Right lobe of liver (tissue), 6 donors: ENCODE measurements around the gene SCN2A. TPM values are rescaled to one million over a fixed set of nuclear protein-coding genes. Genes with fewer than 3 reads are reported as not detected.

Experiments used
- ATAC-seq, 4 donors: fragments of 200-7000 bp; cut with Tn5 transposase; one replicate each; pipeline ENCODE4 v1.9.1; 2020; ENCODE audit warnings: mild to moderate bottlenecking in 4 of 4, moderate library complexity in 4 of 4
- DNase-seq, 3 donors: peaks; one replicate each; pipeline ENCODE4 v3.0.0-alpha.2; 2020
- H3K27ac ChIP-seq, 3 donors: fragments of 200-600 bp; one replicate each; pipeline ENCODE4 v1.8.0; 2022
- H3K27me3 ChIP-seq, 2 donors: fragments of 200-600 bp; one replicate each; pipeline ENCODE4 v1.8.0; 2022
- H3K36me3 ChIP-seq, 4 donors: fragments of 200-600 bp; sonication (generic) in 1 of 4; one replicate each; pipeline versions ENCODE4 v1.5.1 to v1.8.0; 2017 to 2022; ENCODE audit warnings: control low read depth in 1 of 4
- H3K4me1 ChIP-seq, 4 donors: fragments of 200-600 bp; sonication (generic) in 1 of 4; one replicate each; pipeline versions ENCODE4 v1.5.1 to v1.8.0; 2017 to 2022; ENCODE audit warnings: control low read depth in 1 of 4
- H3K4me3 ChIP-seq, 3 donors: fragments of 200-600 bp; one replicate each; pipeline ENCODE4 v1.8.0; 2022
- H3K9me3 ChIP-seq, 4 donors: fragments of 200-600 bp; sonication (generic) in 1 of 4; one replicate each; pipeline versions ENCODE4 v1.5.1 to v1.8.0; 2017 to 2022; ENCODE audit warnings: control low read depth in 1 of 4
- CTCF ChIP-seq, 4 donors: fragments of 200-600 bp in 3 of 4; fragments of 450-650 bp in 1 of 4; IDR thresholded peaks; one replicate each; pipeline versions ENCODE4 v1.5.1 to v1.8.0; 2016 to 2022; ENCODE audit warnings: antibody characterized with exemption in 4 of 4, mild to moderate bottlenecking in 2 of 4
- POLR2A ChIP-seq: fragments of 450-650 bp; IDR thresholded peaks from one replicate; pipeline ENCODE4 v1.6.1; 2017; ENCODE audit warnings: antibody characterized with exemption, mild to moderate bottlenecking
- WGBS: methylation state at CpG from one replicate; pipeline ENCODE4 v1.1.6; 2018; ENCODE audit warnings: low coverage, low lambda C conversion rate; ENCODE audit not compliant: insufficient coverage; ENCODE audit errors: missing lambda C conversion rate; 5-methylcytosine and 5-hydroxymethylcytosine counted together
- intact Hi-C, 2 donors: fragments of 100-400 bp; cut with DNase I; formaldehyde crosslinking; loops; one replicate each; pipeline versions ENCODE4 v1.11.2 to v1.14.1; 2022
- total RNA-seq, 6 experiments: library from RNA; depleted of rRNA in 2 of 6; stranded (reverse); fragments of >200 nt in 2 of 6; fragmentation: NEBNext Ultra II Directional in 3 of 6; extraction: Animal tissue kit (Norgen Biotek cat#: 25700) in 3 of 6; gene quantifications; one replicate each; pipeline versions ENCODE4 v1.1.0 to v1.2.4, GENCODE V29; 2016 to 2023
- donor health status: DM: no; HTN: yes; CAD: no.
- donor health status: DM: no; HTN: no; CAD: no.
- donor health status: DM: no; HTN: no; CAD: no.
- donor health status: DM: no; HTN: yes; CAD: no.
- donor health status: DM: no; HTN: yes; CAD: no.

The SCN2A gene
- total RNA-seq, 6 experiments from 2014 or later, result 0.12 to 0.27 TPM; not detected in 4

GRCh38 chr2:165414187-165414586, 175.0 kb downstream of the SCN2A start:
- H3K9me3 ChIP-seq, result no peaks in the 10 kb centered on the region
- TF ChIP-seq POLR2A (no peak), CTCF (IDR thresholded peaks at IDR 0.05) (no peak)
- H3K36me3 ChIP-seq, result no peaks in the 10 kb centered on the region
- H3K27ac ChIP-seq, result no peak overlapping the region
- no peaks in the 10 kb centered on the region for H3K4me1 ChIP-seq
- H3K4me3 ChIP-seq, result no peak overlapping the region
- H3K27me3 ChIP-seq, result no peaks in the 10 kb centered on the region
- no peak for DNase-seq
- intact Hi-C loops, result no loop called here
- ATAC-seq, result no peak

- intact Hi-C loops, result no loop called here
- Histone ChIP-seq H3K9me3 (no peaks in the 10 kb centered on the region), H3K4me1 (no peaks in the 10 kb centered on the region), H3K36me3 (no peaks in the 10 kb centered on the region), H3K4me3 (no peak overlapping the region), H3K27me3 (no peaks in the 10 kb centered on the region), H3K27ac (no peak overlapping the region)
- 80% methylated on average over 1 of the region's 1 CpG for WGBS
- TF ChIP-seq POLR2A (no peak), CTCF (IDR thresholded peaks at IDR 0.05) (peak in 1 of 4 donors; percentile 10)
- ATAC-seq (no peak), DNase-seq (no peak)
These were observed 177.8 kb downstream of the SCN2A start for GRCh38 chr2:165417009-165417408.

GRCh38 chr2:165420231-165420630, 181.0 kb downstream of the SCN2A start:
- TF ChIP-seq CTCF (IDR thresholded peaks at IDR 0.05) (no peak), POLR2A (no peak)
- Histone ChIP-seq H3K27ac (no peak overlapping the region), H3K9me3 (no peaks in the 10 kb centered on the region), H3K36me3 (no peaks in the 10 kb centered on the region), H3K4me3 (no peak overlapping the region), H3K27me3 (no peaks in the 10 kb centered on the region), H3K4me1 (no peaks in the 10 kb centered on the region)
- intact Hi-C loops, result no loop called here
- DNase-seq (no peak), ATAC-seq (no peak)

GRCh38 chr2:165423081-165423480, 183.9 kb downstream of the SCN2A start:
- TF ChIP-seq POLR2A, result no peak
- TF ChIP-seq CTCF (IDR thresholded peaks at IDR 0.05), result no peak
- intact Hi-C loops, result no loop called here
- Histone ChIP-seq H3K4me3 (no peak overlapping the region), H3K9me3 (no peaks in the 10 kb centered on the region), H3K4me1 (no peaks in the 10 kb centered on the region), H3K27ac (no peak overlapping the region), H3K36me3 (no peaks in the 10 kb centered on the region), H3K27me3 (no peaks in the 10 kb centered on the region)
- no peak for ATAC-seq
- 56% methylated on average over 2 of the region's 3 CpGs for WGBS
- no peak for DNase-seq

- no peak for ATAC-seq
- no peaks in the 10 kb centered on the region for H3K9me3 ChIP-seq
- 80% methylated on average over 2 of the region's 2 CpGs for WGBS
- H3K4me3 ChIP-seq, result no peak overlapping the region
- no peak for TF ChIP-seq CTCF (IDR thresholded peaks at IDR 0.05)
- TF ChIP-seq POLR2A, result no peak
- no peaks in the 10 kb centered on the region for H3K4me1 ChIP-seq
- H3K27me3 ChIP-seq, result no peaks in the 10 kb centered on the region
- intact Hi-C loops, result no loop called here
- no peak for DNase-seq
- H3K27ac ChIP-seq, result no peak overlapping the region
- no peaks in the 10 kb centered on the region for H3K36me3 ChIP-seq
These were observed 186.3 kb downstream of the SCN2A start for GRCh38 chr2:165425556-165425955.
